Mammary epithelial cell (primary cell): ENCODE data around the gene EIF3CL.
"Not testable (repeated sequence)": the region's sequence is repeated elsewhere in the genome, so short reads cannot be mapped to it uniquely, and the experiment has no call there.

Experiments used
- CTCF ChIP-seq, 2 donors: IDR thresholded peaks in 1 of 2; conservative IDR thresholded peaks in 1 of 2; 2 replicates each; pipeline ENCODE4 v1.5.1; 2011 to 2012; ENCODE audit warnings: inconsistent platforms in 2 of 2, low read length in 2 of 2, mild to moderate bottlenecking in 2 of 2, control low read depth in 1 of 2, low read depth in 1 of 2; ENCODE audit not compliant: insufficient read depth in 1 of 2; ENCODE audit errors: extremely low read depth in 1 of 2
- EZH2 ChIP-seq: IDR thresholded peaks from 2 replicates; pipeline ENCODE4 v1.6.1; 2012; ENCODE audit warnings: low read length, inconsistent platforms, borderline replicate concordance

- TF ChIP-seq EZH2; CTCF (conservative IDR thresholded peaks at IDR 0.05 in 1 of 2, IDR thresholded peaks at IDR 0.05 in 1 of 2; ENCODE audit: extremely low read depth in 1 of 2, insufficient read depth in 1 of 2, low read depth in 1 of 2, low read length in 2 of 2): not testable (repeated sequence)
These were observed 35.7 kb downstream of the EIF3CL start for GRCh38 chr16:28367926-28368325.
